HepG2 (cell line): ENCODE results near the gene ST3GAL2. TPM values are rescaled to one million over a fixed set of nuclear protein-coding genes. Genes with fewer than 3 reads are reported as not detected.

Experiments used
- BORCS8-MEF2B ChIP-seq: sonication (generic); formaldehyde crosslinking; IDR thresholded peaks from 2 replicates; pipeline ENCODE4 v1.8.0; 2022; ENCODE audit warnings: mild to moderate bottlenecking, missing genetic modification reagents
- BRD4 ChIP-seq: sonication (generic); formaldehyde crosslinking; IDR thresholded peaks from 2 replicates; pipeline ENCODE4 v1.4.0; 2020; ENCODE audit warnings: missing genetic modification reagents
- CSRNP2 ChIP-seq: sonication (generic); formaldehyde crosslinking; conservative IDR thresholded peaks from 2 replicates; pipeline ENCODE4 v1.8.0; 2022; ENCODE audit warnings: low read depth, missing genetic modification reagents
- CTCF ChIP-seq: sonication (generic); formaldehyde crosslinking; IDR thresholded peaks from 2 replicates; pipeline ENCODE4 v1.5.0; 2020; ENCODE audit warnings: mild to moderate bottlenecking, missing genetic modification reagents, moderate library complexity
- GATAD2A ChIP-seq: IDR thresholded peaks from 2 replicates; pipeline ENCODE4 v1.6.1; 2016
- GTF2F1 ChIP-seq: fragments of 150-350 bp; IDR thresholded peaks from 2 replicates; pipeline ENCODE4 v1.6.1; 2014; ENCODE audit warnings: low read length
- NCOR1 ChIP-seq: fragments of 200-600 bp; sonication (generic); IDR thresholded peaks from 2 replicates; pipeline ENCODE4 v1.7.0; 2017; ENCODE audit warnings: antibody characterized with exemption, low read length, borderline replicate concordance
- NFKBIZ ChIP-seq: IDR thresholded peaks from 2 replicates; pipeline ENCODE4 v1.6.1; 2018; ENCODE audit warnings: missing genetic modification reagents, missing compliant biosample characterization
- NR2F2 ChIP-seq: IDR thresholded peaks from 2 replicates; pipeline ENCODE4 v1.6.1; 2012; ENCODE audit warnings: low read depth, inconsistent platforms, borderline replicate concordance
- RXRB ChIP-seq: IDR thresholded peaks from 2 replicates; pipeline ENCODE4 v1.6.1; 2016; ENCODE audit warnings: borderline replicate concordance, missing genetic modification reagents, missing compliant biosample characterization
- TBX2 ChIP-seq: sonication (generic); formaldehyde crosslinking; IDR thresholded peaks from 2 replicates; pipeline ENCODE4 v1.5.0; 2020; ENCODE audit warnings: missing genetic modification reagents, mild to moderate bottlenecking, borderline replicate concordance
- YY1 ChIP-seq: IDR thresholded peaks from 2 replicates; pipeline ENCODE4 v1.6.1; 2011; ENCODE audit warnings: low read length, low read depth, moderate library complexity, mild to moderate bottlenecking; ENCODE audit not compliant: insufficient read depth, insufficient replicate concordance
- ZBTB33 ChIP-seq: sonication (generic); formaldehyde crosslinking; IDR thresholded peaks from 2 replicates; pipeline ENCODE4 v1.4.0; 2020; ENCODE audit warnings: missing genetic modification reagents
- ZBTB46 ChIP-seq: sonication (generic); formaldehyde crosslinking; IDR thresholded peaks from 2 replicates; pipeline ENCODE4 v1.4.0; 2020; ENCODE audit warnings: mild to moderate bottlenecking, missing genetic modification reagents, borderline replicate concordance
- ZFP82 ChIP-seq: sonication (generic); formaldehyde crosslinking; IDR thresholded peaks from 2 replicates; pipeline ENCODE4 v1.5.1; 2020; ENCODE audit warnings: mild to moderate bottlenecking, missing genetic modification reagents, borderline replicate concordance
- ZNF331 ChIP-seq: sonication (generic); formaldehyde crosslinking; IDR thresholded peaks from 2 replicates; pipeline ENCODE4 v1.4.0; 2020; ENCODE audit warnings: missing genetic modification reagents
- ZNF383 ChIP-seq: sonication (generic); formaldehyde crosslinking; IDR thresholded peaks from 2 replicates; pipeline ENCODE4 v1.4.0; 2020; ENCODE audit warnings: missing genetic modification reagents, mild to moderate bottlenecking, borderline replicate concordance
- ZNF574 ChIP-seq: sonication (generic); formaldehyde crosslinking; IDR thresholded peaks from 2 replicates; pipeline ENCODE4 v1.4.0; 2020; ENCODE audit warnings: missing genetic modification reagents
- ZNF713 ChIP-seq: sonication (generic); formaldehyde crosslinking; IDR thresholded peaks from 2 replicates; pipeline ENCODE4 v1.4.0; 2020; ENCODE audit warnings: mild to moderate bottlenecking, missing genetic modification reagents
- polyA plus RNA-seq, 8 experiments: library from polyadenylated mRNA; depleted of rRNA in 3 of 8; stranded (reverse) in 7 of 8; unstranded in 1 of 8; fragments of >200 nt; fragmentation: Illumina TruSeq in 4 of 8; extraction: Trizol in 4 of 8; gene quantifications; 2 replicates each; pipeline versions ENCODE4 v1.2.1 to v1.2.3, GENCODE V29; 2011 to 2016; ENCODE audit warnings: low read depth in 4 of 8, missing spikeins in 1 of 8, mixed read lengths in 1 of 8; ENCODE audit not compliant: insufficient read depth in 1 of 8
- total RNA-seq, 5 experiments: library from RNA; depleted of rRNA; stranded (reverse); fragments of >200 nt; fragmentation: Illumina TruSeq; extraction: Trizol; gene quantifications; 2 replicates each; pipeline ENCODE4 v1.2.3, GENCODE V29; 2016; ENCODE audit warnings: low read depth in 1 of 5

ST3GAL2 gene
- total and polyA plus RNA-seq, 2 of the 13 experiments (the other 11 are each of a cell fraction or from before 2014, with no cell fraction given): 16.3 to 24.9 TPM

- TF ChIP-seq ZNF574 (CRISPR knock-in tag) (peak; percentile 96), YY1 (peak; percentile 17), GTF2F1 (no peak), CTCF (CRISPR knock-in tag) (peak; percentile 96), NR2F2 (no peak), CSRNP2 (CRISPR knock-in tag) (no peak), ZNF713 (CRISPR knock-in tag) (0 out of 2 replicates have a peak, but pooled peaks have one; percentile 41), ZBTB46 (CRISPR knock-in tag) (peak; percentile 93), ZBTB33 (CRISPR knock-in tag) (peak; percentile 88; the same call in 1 of the 2 replicates), BRD4 (peak; percentile 50; the same call in 1 of the 2 replicates), GATAD2A (CRISPR knock-in tag) (no peak), BORCS8-MEF2B (peak; percentile 70; the same call in 1 of the 2 replicates), NFKBIZ (no peak), ZNF331 (CRISPR knock-in tag) (peak; percentile 53; the same call in 1 of the 2 replicates), NCOR1 (no peak), ZFP82 (CRISPR knock-in tag) (0 out of 2 replicates have a peak, but pooled peaks have one; percentile 49), TBX2 (CRISPR knock-in tag) (peak; percentile 44; the same call in 1 of the 2 replicates), ZNF383 (peak; percentile 54; the same call in 1 of the 2 replicates), RXRB (CRISPR knock-in tag) (0 out of 2 replicates have a peak, but pooled peaks have one; percentile 25)
These were observed 32.0 kb upstream of the ST3GAL2 start (continued) for GRCh38 chr16:70470927-70471341.
